ENCODE results near the gene MYRFL. TPM values are rescaled to one million over a fixed set of nuclear protein-coding genes. Genes with fewer than 3 reads are reported as not detected.

The MYRFL gene
- total RNA-seq: not detected

DNA sequence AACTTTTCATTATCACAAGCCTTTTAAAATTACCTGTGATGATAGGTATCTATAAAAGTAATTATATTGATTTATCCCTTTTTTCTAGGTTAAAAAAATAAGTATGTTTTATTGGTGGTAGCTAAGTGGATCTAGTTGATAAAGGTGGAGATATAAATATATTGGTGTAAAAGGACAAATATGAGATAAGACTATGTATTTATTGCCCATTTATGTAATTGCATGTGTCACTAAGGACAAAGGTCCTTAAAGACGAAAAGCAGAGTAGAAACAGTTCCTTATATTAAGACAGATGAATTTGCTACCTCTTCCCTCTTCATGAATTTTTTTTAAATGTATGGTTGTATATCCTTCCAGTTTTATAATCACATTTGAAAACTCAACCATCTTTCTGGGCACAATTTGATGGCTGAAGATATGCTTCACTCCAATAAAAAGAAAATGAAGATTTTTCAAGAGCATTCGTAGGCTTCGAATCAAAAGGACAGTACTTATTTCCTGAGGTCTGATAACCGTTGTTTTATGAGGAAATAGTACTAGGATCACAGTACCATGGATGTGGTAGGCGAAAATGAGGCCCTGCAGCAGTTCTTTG lies at the start of gene MYRFL:
TSS of gene MYRFL (plus strand) at position 262 of the 595 bp plus-strand sequence. CDS start at position 553, 291 bp downstream.

Other genes starting within 250 kb of the MYRFL start
- 100 to 1,000 TPM; 141 to 150 TPM for gene CCT2, start 239.8 kb upstream of the MYRFL start, total RNA-seq
- gene LRRC10, start 214.3 kb upstream of the MYRFL start, total RNA-seq: not detected
- not detected for gene BEST3, start 125.9 kb upstream of the MYRFL start, total RNA-seq
- 10 to 100 TPM; 21.0 to 22.4 TPM for gene RAB3IP, start 86.4 kb upstream of the MYRFL start, total RNA-seq

Data from activated naive CD4-positive, alpha-beta T cell treated with anti-CD3 and anti-CD28 coated beads, Interleukin-2, amount 10 ng/mL, durations not matched to agents 5 hours and 36 hours (primary cell).